Fibroblast of skin of left quadriceps (primary cell): ENCODE data around the gene DLG1.

Experiments used
- DNase-seq, 2 experiments: peaks; one replicate each; pipeline ENCODE4 v3.0.0-alpha.2; 2013; ENCODE audit warnings: low read depth in 2 of 2

Gene DLG1

GRCh38 chr3:197030379-197031314, 267.8 kb downstream of the DLG1 start:
- DNase-seq, result no peak

GRCh38 chr3:197029511-197030167, 268.8 kb downstream of the DLG1 start, which contains the start of gene MELTF:
TSS of gene MELTF (minus strand) at chr3:197029817. CDS start at chr3:197029702, 115 bp downstream.
- DNase-seq, result peak; percentile 6 to 16

- DNase-seq, result no peak
Measured at GRCh38 chr3:197028728-197029510, 269.5 kb downstream of the DLG1 start.

GRCh38 chr3:197027896-197028727, 270.3 kb downstream of the DLG1 start:
- no peak for DNase-seq

GRCh38 chr3:197027151-197027895, 271.1 kb downstream of the DLG1 start:
- DNase-seq, result no peak

- no peak for DNase-seq
Measured at GRCh38 chr3:197026481-197026866, 271.9 kb downstream of the DLG1 start.

GRCh38 chr3:197025736-197026480, 272.5 kb downstream of the DLG1 start:
- no peak for DNase-seq

- no peak for DNase-seq
Measured at GRCh38 chr3:197024881-197025735, 273.3 kb downstream of the DLG1 start.

- no peak for DNase-seq
Measured at GRCh38 chr3:197023998-197024651, 274.3 kb downstream of the DLG1 start.

GRCh38 chr3:197023241-197023997, 275.0 kb downstream of the DLG1 start:
- DNase-seq, result no peak

- DNase-seq, result no peak
Measured at GRCh38 chr3:197022405-197023231, 275.8 kb downstream of the DLG1 start.

- DNase-seq, result no peak
Measured at GRCh38 chr3:197021729-197022404, 276.5 kb downstream of the DLG1 start.

GRCh38 chr3:197021231-197021630, 277.2 kb downstream of the DLG1 start:
- DNase-seq, result no peak

- no peak for DNase-seq
Measured at GRCh38 chr3:197019535-197019934, 278.9 kb downstream of the DLG1 start.

GRCh38 chr3:197019021-197019420, 279.4 kb downstream of the DLG1 start:
- no peak for DNase-seq

- DNase-seq, result no peak
Measured at GRCh38 chr3:197017003-197017402, 281.4 kb downstream of the DLG1 start.
